ENCODE measurements around the gene LCE2B.

LCE2B gene

GRCh38 chr1:152735648-152736047, 49.7 kb downstream of the LCE2B start:
- peaks cover 10% of the 10 kb centered on the region for H3K4me1 ChIP-seq (ENCODE audit: control insufficient read depth, insufficient read depth, low read length)
- no peaks in the 10 kb centered on the region for H3K9me3 ChIP-seq (ENCODE audit: control insufficient read depth, low read length)
- no peaks in the 10 kb centered on the region for H3K36me3 ChIP-seq (ENCODE audit: control insufficient read depth, insufficient read depth, low read length, severe bottlenecking)
- no peaks in the 10 kb centered on the region for H3K27me3 ChIP-seq (replicated peaks; ENCODE audit: control insufficient read depth, insufficient read depth, low read length)
- DNase-seq (ENCODE audit: low read depth): no peak
- H3K9ac ChIP-seq (ENCODE audit: low read length): no peak overlapping the region
- no peak overlapping the region for H3K4me3 ChIP-seq (ENCODE audit: low read length)

All from adipocyte (in vitro differentiated cells).